GM19035 (cell line): ENCODE measurements around the gene TMEM115.

Source experiments
- ATAC-seq: cut with Tn5 transposase; IDR thresholded peaks from one replicate; pipeline ENCODE4 v1.9.1; 2021; ENCODE audit not compliant: unreplicated experiment

TMEM115 gene

GRCh38 chr3:50378024-50378423 lies 18.7 kb upstream of the TMEM115 start:
- no peak for ATAC-seq

- ATAC-seq, result no peak
Observed at GRCh38 chr3:50375258-50375931, 16.1 kb upstream of the TMEM115 start.

GRCh38 chr3:50374363-50375257 lies 15.3 kb upstream of the TMEM115 start:
- ATAC-seq, result no peak

- no peak for ATAC-seq
Observed at GRCh38 chr3:50373146-50374051, 14.1 kb upstream of the TMEM115 start.

GRCh38 chr3:50372349-50372748 lies 13.0 kb upstream of the TMEM115 start:
- no peak for ATAC-seq

- no peak for ATAC-seq
Observed at GRCh38 chr3:50371133-50371685, 11.9 kb upstream of the TMEM115 start.

- no peak for ATAC-seq
Observed at GRCh38 chr3:50370594-50370993, 11.3 kb upstream of the TMEM115 start.

- no peak for ATAC-seq
Observed at GRCh38 chr3:50369012-50369670, 9.8 kb upstream of the TMEM115 start.

GRCh38 chr3:50365842-50366220 lies 6.5 kb upstream of the TMEM115 start:
- ATAC-seq, result peak; percentile 3

GRCh38 chr3:50365080-50365841 lies 5.9 kb upstream of the TMEM115 start:
- ATAC-seq, result peak; percentile 86

- peak; percentile 1 for ATAC-seq
Observed at GRCh38 chr3:50364573-50365079, 5.3 kb upstream of the TMEM115 start.

GRCh38 chr3:50359760-50360110 lies 414 bp upstream of the TMEM115 start:
- peak; percentile 10 for ATAC-seq

- ATAC-seq, result no peak
Observed at GRCh38 chr3:50358355-50358910, 888 bp downstream of the TMEM115 start.

GRCh38 chr3:50357481-50357880 lies 1.8 kb downstream of the TMEM115 start:
- no peak for ATAC-seq

- ATAC-seq, result no peak
Observed at GRCh38 chr3:50356553-50356952, 2.8 kb downstream of the TMEM115 start.

GRCh38 chr3:50355829-50356552 lies 3.3 kb downstream of the TMEM115 start:
- no peak for ATAC-seq

- no peak for ATAC-seq
Observed at GRCh38 chr3:50354850-50355249, 4.5 kb downstream of the TMEM115 start.

GRCh38 chr3:50354186-50354764 lies 5.0 kb downstream of the TMEM115 start:
- no peak for ATAC-seq
